Measurements from ENCODE around the gene NLK.

Gene NLK

GRCh38 chr17:28159924-28160323, 117.4 kb downstream of the NLK start:
- DNase-seq (ENCODE audit: low spot score): no peak
- TF ChIP-seq CTCF (conservative IDR thresholded peaks at IDR 0.05; ENCODE audit: low read depth): no peak
- H3K27ac ChIP-seq: no peak overlapping the region
- ChIA-PET CTCF (no interaction called here), POLR2A (ENCODE audit: low non-redundant PET) (no interaction called here)

- no peak overlapping the region for H3K27ac ChIP-seq
- no peak for TF ChIP-seq CTCF (conservative IDR thresholded peaks at IDR 0.05; ENCODE audit: low read depth)
- ChIA-PET POLR2A (ENCODE audit: low non-redundant PET) (no interaction called here), CTCF (interaction anchor here (0.5 kb wide), 1 partner anchor 68 kb away, joined by 4 read pairs; no protein-coding TSS in a partner anchor)
- DNase-seq (ENCODE audit: low spot score): no peak
Measured at GRCh38 chr17:28160610-28161009, 118.1 kb downstream of the NLK start.

- DNase-seq (ENCODE audit: low spot score): no peak
- ChIA-PET CTCF (no interaction called here), POLR2A (ENCODE audit: low non-redundant PET) (no interaction called here)
- TF ChIP-seq CTCF (conservative IDR thresholded peaks at IDR 0.05; ENCODE audit: low read depth): no peak
- H3K27ac ChIP-seq: no peak overlapping the region
Measured at GRCh38 chr17:28161311-28161710, 118.8 kb downstream of the NLK start.

- no peak for TF ChIP-seq CTCF (conservative IDR thresholded peaks at IDR 0.05; ENCODE audit: low read depth)
- DNase-seq (ENCODE audit: low spot score): no peak
- ChIA-PET CTCF (no interaction called here), POLR2A (ENCODE audit: low non-redundant PET) (no interaction called here)
- H3K27ac ChIP-seq: no peak overlapping the region
Measured at GRCh38 chr17:28166478-28166877, 124.0 kb downstream of the NLK start.

- ChIA-PET CTCF (no interaction called here), POLR2A (ENCODE audit: low non-redundant PET) (no interaction called here)
- no peak overlapping the region for H3K27ac ChIP-seq
- no peak for DNase-seq (ENCODE audit: low spot score)
- TF ChIP-seq CTCF (conservative IDR thresholded peaks at IDR 0.05; ENCODE audit: low read depth): no peak
Measured at GRCh38 chr17:28169621-28170349, 127.3 kb downstream of the NLK start.

GRCh38 chr17:28170771-28171170, 128.3 kb downstream of the NLK start:
- CTCF ChIA-PET: no interaction called here

More at GRCh38 chr17:28170771-28171170, 128.3 kb downstream of the NLK start:
- no peak overlapping the region for H3K27ac ChIP-seq
- DNase-seq (ENCODE audit: low spot score): no peak
- no peak for TF ChIP-seq CTCF (conservative IDR thresholded peaks at IDR 0.05; ENCODE audit: low read depth)
- POLR2A ChIA-PET (ENCODE audit: low non-redundant PET): no interaction called here
